HG02852 (cell line): ENCODE measurements around the gene OR51B5.
"Not testable (repeated sequence)": the region's sequence is repeated elsewhere in the genome, so short reads cannot be mapped to it uniquely, and the experiment has no call there.

Source experiments
- ATAC-seq: cut with Tn5 transposase; IDR thresholded peaks from one replicate; pipeline ENCODE4 v1.9.1; 2021; ENCODE audit warnings: mild to moderate bottlenecking, moderate library complexity; ENCODE audit not compliant: unreplicated experiment

OR51B5 gene

DNA sequence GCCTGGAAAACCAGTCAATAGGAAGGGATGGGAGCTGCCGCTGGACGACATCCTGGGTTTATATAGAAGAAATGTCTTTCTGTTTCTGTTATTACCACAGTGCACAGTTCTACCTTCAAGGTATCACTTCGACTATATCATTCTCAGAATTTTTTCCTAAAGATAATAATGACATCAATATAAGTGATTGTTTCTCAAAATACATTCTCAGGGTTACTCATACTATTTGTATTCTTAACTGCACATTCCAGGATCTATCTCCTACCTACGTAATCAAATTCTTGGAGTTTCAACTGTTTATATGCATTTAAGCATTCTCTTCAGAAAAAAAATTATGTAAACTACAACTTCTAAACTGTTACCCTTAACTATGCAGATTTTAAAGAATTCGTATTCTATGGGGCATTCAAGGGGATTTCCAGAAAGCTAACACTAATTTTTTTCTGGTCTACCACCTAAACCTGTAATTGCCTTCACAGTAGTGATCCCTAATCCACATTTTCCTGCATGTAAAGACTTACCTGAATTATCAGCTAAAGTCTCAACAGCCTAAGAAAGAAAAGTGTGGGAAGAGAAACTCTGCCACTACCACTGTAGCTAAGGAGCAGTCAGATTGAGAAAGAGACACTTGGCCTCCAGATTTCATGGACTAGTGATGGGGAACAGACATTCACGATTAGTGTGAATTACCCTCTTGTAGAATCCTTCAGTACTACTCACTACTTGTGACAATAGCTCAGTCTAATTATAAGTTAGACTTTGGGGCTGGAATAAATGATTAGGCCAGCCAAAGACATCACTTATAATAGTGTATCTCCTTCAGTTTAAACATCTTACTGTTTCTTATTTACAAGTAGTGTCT lies at the start of gene OR51B5:
Gene OR51B5 (minus strand): TSS at position 51 of the 862 bp plus-strand sequence. CDS start 0 bp downstream, at position 51.
- no peak for ATAC-seq

DNA sequence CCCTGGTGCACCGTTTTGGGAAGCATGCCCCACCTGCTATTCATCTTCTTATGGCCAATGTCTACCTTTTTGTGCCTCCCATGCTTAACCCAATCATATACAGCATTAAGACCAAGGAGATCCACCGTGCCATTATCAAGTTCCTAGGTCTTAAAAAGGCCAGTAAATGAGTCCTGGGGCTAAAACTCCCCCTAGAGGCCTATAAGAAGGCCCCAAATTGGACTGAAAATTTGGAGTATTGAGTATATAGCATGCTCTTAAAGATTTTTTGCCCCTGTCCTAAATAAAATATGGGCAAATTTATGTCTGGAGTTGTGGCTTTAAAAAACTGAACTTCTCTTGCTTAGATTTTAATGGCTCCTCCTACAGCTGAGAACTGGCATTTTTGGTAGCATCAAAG lies 46.9 kb upstream of the OR51B5 start:
- ATAC-seq = no peak

DNA sequence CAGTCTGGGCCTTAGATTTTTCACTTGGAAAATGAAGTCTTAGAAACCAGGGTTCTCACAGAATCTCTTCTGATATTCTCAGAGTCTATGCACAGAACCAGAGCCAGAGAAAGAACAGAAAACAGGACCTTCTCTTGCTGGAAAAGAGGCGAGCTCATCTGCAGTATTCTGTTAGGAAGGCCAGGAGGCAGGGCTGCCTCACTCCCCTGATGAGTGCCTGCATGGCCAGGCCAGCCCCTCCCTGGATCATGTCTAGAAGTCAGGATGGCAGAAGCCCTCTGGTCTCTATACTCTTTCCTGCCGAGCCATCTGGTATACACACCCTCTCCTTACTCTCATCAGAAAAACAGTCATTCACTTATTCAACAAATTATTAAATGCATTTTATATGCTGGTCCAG lies 41.0 kb upstream of the OR51B5 start:
- ATAC-seq = no peak

- ATAC-seq = no peak
These were observed 40.3 kb upstream of the OR51B5 start, which contains the start of gene OR51M1 for GRCh38 chr11:5383576-5383975. OR51M1 (plus strand) TSS chr11:5383812; CDS start chr11:5389399, 5,587 bp downstream.

DNA sequence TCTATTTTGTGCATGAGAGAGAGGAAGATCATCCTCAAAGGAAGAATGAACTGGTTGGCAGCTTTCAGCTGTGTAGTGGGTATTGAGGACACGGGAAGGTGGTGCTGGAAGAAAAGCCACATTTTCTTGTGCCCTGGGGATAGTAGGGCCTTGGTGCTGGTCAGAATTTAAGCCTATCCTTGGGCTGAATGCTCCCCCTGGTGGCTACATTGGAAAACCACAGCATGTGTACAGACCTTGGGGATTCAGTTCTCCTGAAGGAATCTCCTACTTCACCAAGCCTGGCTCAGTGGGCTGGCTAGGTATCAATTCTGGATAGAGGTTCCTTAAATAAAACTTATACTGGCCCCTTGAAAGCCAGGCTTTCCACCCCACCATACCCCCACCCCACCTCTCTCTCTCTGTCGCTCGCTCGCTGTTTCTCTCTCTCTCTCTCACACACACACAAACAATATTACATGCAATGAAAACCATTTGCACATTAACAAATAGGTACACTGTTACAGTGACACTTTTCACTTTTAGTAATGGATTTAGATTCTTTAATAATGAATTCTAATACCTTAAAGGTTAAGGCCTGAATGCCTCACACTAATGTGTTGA lies 37.5 kb upstream of the OR51B5 start:
- ATAC-seq = peak; percentile 88

DNA sequence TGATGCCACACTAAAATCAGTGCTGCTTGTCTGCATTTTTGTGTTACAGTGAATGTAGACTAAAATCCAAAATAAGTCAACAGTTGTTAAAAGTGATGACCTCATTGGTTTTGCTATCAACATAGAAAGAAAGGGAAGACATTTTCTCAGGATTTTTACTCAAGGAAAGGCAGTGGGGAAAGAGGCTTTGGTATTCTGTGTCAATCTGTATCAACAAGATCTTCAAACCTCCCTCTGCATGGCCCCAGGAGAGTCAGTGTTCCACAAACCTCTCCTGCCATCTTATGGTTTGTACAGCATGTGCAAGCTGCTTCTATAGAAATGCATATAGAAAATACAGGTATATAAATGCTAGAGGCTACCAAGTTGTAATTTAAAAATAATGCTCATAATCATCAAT lies 26.5 kb upstream of the OR51B5 start:
- no peak for ATAC-seq

DNA sequence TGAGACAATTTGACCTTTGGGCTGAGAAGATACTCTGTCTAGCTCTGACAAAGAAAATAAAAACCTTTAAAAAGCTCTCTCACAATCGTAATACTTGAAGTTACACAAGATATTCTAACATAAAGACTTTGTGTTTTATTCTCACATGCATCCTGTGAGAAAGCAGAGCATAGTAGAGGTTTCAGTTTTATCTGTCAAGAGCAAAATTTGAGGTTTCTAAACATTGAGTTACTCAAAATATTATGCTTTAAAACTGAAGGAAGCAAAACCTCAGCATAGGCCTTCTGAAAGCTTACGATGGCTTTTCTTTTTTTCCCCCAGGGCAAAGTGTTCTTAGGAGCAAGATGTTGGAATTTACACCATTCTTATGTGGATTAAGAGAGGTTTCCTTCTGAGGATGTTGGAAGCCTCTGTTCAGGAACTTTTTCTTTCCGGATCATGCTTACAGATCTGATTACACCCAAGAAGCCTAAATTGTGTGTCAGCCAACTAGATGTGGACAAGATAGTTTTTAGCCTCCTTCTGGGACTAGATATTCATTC lies 25.2 kb upstream of the OR51B5 start:
- peak; percentile 55 for ATAC-seq

- ATAC-seq = no peak
These were observed 24.2 kb upstream of the OR51B5 start for GRCh38 chr11:5367448-5368074.

DNA sequence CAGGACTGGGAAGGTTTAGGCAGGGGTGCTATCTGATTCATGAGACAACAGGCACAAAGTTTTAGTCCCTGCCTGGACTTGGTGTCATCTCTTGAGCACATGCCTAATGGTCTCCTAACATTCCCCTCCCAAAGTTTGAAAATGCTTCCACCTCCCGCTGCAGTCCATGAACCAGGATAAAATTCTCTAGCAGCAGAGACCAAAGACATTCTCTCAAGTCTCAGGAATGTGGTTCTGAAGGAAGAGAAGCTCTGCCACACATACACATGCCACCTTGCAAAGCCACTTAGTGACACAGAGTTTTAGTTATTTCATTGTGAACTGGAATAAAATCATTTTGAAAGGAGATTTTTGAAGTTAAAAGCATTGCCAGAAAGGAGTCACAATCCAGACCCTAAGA lies 23.5 kb upstream of the OR51B5 start:
- no peak for ATAC-seq

- ATAC-seq = not testable (repeated sequence)
These were observed 23.0 kb upstream of the OR51B5 start for GRCh38 chr11:5366365-5366764.

GRCh38 chr11:5364214-5364613 lies 20.9 kb upstream of the OR51B5 start:
- no peak for ATAC-seq

DNA sequence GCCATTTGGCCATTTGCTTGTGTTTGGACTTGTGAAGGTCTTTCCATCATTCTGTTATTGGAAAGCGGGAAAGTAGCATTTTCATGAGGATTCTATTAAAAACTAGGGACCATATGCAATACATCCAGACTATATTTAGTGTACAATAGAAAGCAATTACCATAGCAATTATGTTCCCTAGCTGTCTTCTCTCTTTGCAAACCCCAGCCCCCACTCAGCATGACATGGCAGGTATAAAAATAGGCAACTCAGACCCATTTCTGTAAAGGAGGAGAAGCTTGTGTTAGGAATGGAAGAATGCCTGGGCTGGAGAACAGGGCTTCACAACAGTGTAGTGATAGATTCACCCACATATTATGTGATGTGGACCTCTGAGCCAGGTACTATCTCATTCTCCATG lies 20.4 kb upstream of the OR51B5 start:
- ATAC-seq = no peak

- no peak for ATAC-seq
These were observed 18.8 kb upstream of the OR51B5 start for GRCh38 chr11:5362017-5362625.

GRCh38 chr11:5356031-5356430 lies 12.7 kb upstream of the OR51B5 start:
- ATAC-seq = not testable (repeated sequence)

DNA sequence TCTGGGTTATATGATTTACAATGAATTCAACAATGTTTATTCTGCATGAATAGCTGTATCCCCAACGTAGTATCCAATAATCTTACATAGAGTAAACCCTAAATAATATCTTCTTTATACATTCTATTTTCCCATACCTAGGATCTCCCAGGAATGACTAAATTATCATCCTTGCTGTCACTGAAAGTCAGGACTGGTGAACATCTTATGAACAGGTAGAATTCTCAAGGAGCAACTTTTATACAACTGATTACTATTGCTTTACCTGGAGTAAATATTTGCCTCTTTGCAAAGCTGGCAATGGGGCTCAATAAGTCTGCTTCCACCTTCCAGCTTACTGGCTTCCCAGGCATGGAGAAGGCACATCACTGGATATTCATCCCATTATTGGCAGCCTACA lies 7.9 kb upstream of the OR51B5 start, which contains the start of gene OR51B6:
Gene OR51B6 (plus strand): TSS at position 301 of the 400 bp plus-strand sequence. CDS start 0 bp downstream, at position 301.
- no peak for ATAC-seq

DNA sequence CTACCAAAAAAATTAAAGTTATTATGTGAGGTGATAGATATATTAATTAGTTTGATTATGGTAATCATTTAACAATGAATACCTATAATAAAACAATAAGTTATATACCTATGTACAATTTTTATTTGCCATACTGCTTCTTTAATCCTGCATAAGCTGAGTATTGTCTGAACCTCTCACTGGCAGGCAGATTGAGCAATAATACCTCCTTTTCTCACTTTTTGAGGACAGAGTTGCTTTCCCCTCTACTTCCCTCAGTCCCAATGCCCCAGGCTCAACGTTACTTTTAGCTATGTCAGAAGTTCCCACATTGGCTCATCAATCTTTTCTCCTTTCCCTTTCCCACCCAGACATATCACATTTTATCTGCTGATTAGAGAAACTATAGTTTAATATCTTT lies 6.2 kb upstream of the OR51B5 start:
- ATAC-seq = no peak

- ATAC-seq = no peak
These were observed 5.3 kb upstream of the OR51B5 start for GRCh38 chr11:5348551-5349194.

DNA sequence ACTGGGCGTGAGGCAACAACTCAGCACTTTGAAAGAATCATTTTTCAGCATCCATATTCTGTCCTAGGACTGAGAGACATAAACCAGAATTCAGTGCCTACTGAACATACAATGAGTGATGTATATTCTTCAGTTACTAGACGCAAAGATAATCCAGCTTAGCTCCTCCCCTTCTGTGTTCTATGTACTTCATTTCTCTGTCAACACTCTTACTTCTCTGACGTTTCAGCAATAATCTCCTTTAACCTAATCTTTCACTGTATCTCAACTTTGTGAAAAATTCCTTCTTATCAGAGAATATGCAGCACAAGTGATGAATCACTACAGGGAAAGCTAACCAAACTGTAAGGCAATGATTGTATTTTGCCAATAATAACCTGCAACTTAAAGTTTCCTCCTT lies 2.5 kb upstream of the OR51B5 start:
- ATAC-seq = no peak

- ATAC-seq = no peak
These were observed 3.5 kb downstream of the OR51B5 start for GRCh38 chr11:5339771-5340322.

DNA sequence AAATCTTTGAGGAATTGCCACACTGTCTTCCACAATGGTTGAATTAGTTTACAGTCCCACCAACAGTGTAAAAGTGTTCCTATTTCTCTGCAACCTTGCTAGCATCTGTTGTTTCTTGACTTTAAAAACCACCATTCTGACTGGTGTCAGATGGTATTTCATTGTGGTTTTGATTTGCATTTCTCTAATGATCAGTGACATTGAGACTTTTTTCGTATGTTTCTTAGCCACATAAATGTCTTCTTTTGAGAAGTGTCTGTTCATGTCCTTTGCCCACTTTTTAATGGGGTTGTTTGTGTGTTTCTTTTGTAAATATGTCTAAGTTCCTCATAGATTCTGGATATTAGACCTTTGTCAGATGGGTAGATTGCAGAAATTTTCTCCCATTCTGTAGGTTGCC lies 6.1 kb downstream of the OR51B5 start:
- not testable (repeated sequence) for ATAC-seq
